HCT116 (cell line): Measurements from ENCODE around the gene CLDN1.

Experiments used
- CEBPB ChIP-seq: IDR thresholded peaks from 2 replicates; pipeline ENCODE4 v1.6.1; 2012; ENCODE audit warnings: low read depth
- EZH2 ChIP-seq: fragments of 200-600 bp; sonication (generic); IDR thresholded peaks from 2 replicates; pipeline ENCODE4 v1.6.1; 2017; ENCODE audit warnings: antibody characterized with exemption, mixed run types
- FOSL1 ChIP-seq: IDR thresholded peaks from 2 replicates; pipeline ENCODE4 v1.6.1; 2012; ENCODE audit warnings: low read depth
- POLR2A ChIP-seq: IDR thresholded peaks from 2 replicates; pipeline ENCODE4 v1.7.0; 2011; ENCODE audit warnings: borderline replicate concordance; ENCODE audit not compliant: insufficient read depth, insufficient read length; ENCODE audit errors: extremely low read depth
- POLR2AphosphoS5 ChIP-seq: IDR thresholded peaks from 2 replicates; pipeline ENCODE4 v1.6.1; 2011; ENCODE audit warnings: mild to moderate bottlenecking, low read depth, low read length, moderate library complexity
- RAD21 ChIP-seq: IDR thresholded peaks from 2 replicates; pipeline ENCODE4 v1.6.1; 2012; ENCODE audit warnings: low read depth, mild to moderate bottlenecking
- TCF7L2 ChIP-seq: IDR thresholded peaks from 2 replicates; pipeline ENCODE4 v1.7.0; 2011; ENCODE audit warnings: borderline replicate concordance, inconsistent platforms; ENCODE audit not compliant: insufficient read depth, insufficient read length; ENCODE audit errors: extremely low read depth
- YY1 ChIP-seq: IDR thresholded peaks from 2 replicates; pipeline ENCODE4 v1.6.1; 2011; ENCODE audit warnings: low read length, low read depth, moderate library complexity, mild to moderate bottlenecking; ENCODE audit not compliant: insufficient replicate concordance; ENCODE audit errors: extremely low read depth
- ZNF274 ChIP-seq: fragments of 200-500 bp; sonication (Bioruptor generic); IDR thresholded peaks from 2 replicates; pipeline ENCODE4 v1.6.1; 2014; ENCODE audit warnings: mild to moderate bottlenecking, low read depth, low read length, inconsistent platforms
- TF ChIP-seq, protein P1 (sequence below), 3 experiments: fragments of 200-600 bp in 1 of 3; sonication (generic) in 1 of 3; IDR thresholded peaks in 2 of 3; conservative IDR thresholded peaks in 1 of 3; 2 replicates each; pipeline ENCODE4 v1.5.1; 2012 to 2017; ENCODE audit warnings: low read depth in 2 of 3, low read length in 2 of 3, antibody characterized with exemption in 1 of 3, borderline replicate concordance in 1 of 3, control low read depth in 1 of 3, mild to moderate bottlenecking in 1 of 3, mixed read lengths in 1 of 3, mixed run types in 1 of 3, moderate library complexity in 1 of 3; ENCODE audit not compliant: insufficient read depth in 1 of 3
- TF ChIP-seq, protein P2 (sequence below): IDR thresholded peaks from 2 replicates; pipeline ENCODE4 v1.6.1; 2012
- TF ChIP-seq, protein P3 (sequence below): IDR thresholded peaks from 2 replicates; pipeline ENCODE4 v1.6.1; 2012; ENCODE audit warnings: low read depth
- TF ChIP-seq, protein P4 (sequence below): IDR thresholded peaks from 2 replicates; pipeline ENCODE4 v1.6.1; 2011; ENCODE audit warnings: mild to moderate bottlenecking, low read length, moderate library complexity; ENCODE audit not compliant: insufficient replicate concordance; ENCODE audit errors: extremely low read depth
- TF ChIP-seq, protein P5 (sequence below): IDR thresholded peaks from 2 replicates; pipeline ENCODE4 v1.6.1; 2012

DNA sequence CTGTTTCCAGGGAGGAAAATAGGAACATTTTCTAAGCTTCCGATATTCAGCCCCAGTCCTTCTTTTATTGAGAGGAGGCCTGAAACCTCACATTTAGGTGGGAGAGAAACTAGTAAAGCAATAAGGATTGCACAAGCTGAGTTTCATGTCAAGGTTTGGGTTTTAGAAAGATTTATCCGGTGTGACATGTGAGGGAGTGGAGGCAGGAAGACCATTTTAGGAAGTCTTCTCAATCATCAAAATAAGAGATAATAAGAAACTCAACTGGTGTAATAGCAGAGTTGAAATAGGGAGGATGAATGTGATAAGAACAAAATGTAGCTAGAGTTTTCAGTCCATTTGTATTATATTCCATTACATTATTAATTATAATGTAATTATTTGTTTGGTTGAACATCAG is 38.0 kb upstream of the CLDN1 start:
- TF ChIP-seq POLR2A (no peak), TCF7L2 (no peak), POLR2AphosphoS5 (no peak), YY1 (no peak), CEBPB (no peak), RAD21 (no peak), ZNF274 (no peak), FOSL1 (no peak), EZH2 (no peak)
- TF ChIP-seq, protein P1, sequence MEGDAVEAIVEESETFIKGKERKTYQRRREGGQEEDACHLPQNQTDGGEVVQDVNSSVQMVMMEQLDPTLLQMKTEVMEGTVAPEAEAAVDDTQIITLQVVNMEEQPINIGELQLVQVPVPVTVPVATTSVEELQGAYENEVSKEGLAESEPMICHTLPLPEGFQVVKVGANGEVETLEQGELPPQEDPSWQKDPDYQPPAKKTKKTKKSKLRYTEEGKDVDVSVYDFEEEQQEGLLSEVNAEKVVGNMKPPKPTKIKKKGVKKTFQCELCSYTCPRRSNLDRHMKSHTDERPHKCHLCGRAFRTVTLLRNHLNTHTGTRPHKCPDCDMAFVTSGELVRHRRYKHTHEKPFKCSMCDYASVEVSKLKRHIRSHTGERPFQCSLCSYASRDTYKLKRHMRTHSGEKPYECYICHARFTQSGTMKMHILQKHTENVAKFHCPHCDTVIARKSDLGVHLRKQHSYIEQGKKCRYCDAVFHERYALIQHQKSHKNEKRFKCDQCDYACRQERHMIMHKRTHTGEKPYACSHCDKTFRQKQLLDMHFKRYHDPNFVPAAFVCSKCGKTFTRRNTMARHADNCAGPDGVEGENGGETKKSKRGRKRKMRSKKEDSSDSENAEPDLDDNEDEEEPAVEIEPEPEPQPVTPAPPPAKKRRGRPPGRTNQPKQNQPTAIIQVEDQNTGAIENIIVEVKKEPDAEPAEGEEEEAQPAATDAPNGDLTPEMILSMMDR (IDR thresholded peaks at IDR 0.05 in 2 of 3, conservative IDR thresholded peaks at IDR 0.05 in 1 of 3; ENCODE audit: borderline replicate concordance in 1 of 3, insufficient read depth in 1 of 3, low read depth in 2 of 3, low read length in 2 of 3): no peak
- TF ChIP-seq, protein P2, sequence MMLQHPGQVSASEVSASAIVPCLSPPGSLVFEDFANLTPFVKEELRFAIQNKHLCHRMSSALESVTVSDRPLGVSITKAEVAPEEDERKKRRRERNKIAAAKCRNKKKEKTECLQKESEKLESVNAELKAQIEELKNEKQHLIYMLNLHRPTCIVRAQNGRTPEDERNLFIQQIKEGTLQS: no peak
- TF ChIP-seq, protein P3, sequence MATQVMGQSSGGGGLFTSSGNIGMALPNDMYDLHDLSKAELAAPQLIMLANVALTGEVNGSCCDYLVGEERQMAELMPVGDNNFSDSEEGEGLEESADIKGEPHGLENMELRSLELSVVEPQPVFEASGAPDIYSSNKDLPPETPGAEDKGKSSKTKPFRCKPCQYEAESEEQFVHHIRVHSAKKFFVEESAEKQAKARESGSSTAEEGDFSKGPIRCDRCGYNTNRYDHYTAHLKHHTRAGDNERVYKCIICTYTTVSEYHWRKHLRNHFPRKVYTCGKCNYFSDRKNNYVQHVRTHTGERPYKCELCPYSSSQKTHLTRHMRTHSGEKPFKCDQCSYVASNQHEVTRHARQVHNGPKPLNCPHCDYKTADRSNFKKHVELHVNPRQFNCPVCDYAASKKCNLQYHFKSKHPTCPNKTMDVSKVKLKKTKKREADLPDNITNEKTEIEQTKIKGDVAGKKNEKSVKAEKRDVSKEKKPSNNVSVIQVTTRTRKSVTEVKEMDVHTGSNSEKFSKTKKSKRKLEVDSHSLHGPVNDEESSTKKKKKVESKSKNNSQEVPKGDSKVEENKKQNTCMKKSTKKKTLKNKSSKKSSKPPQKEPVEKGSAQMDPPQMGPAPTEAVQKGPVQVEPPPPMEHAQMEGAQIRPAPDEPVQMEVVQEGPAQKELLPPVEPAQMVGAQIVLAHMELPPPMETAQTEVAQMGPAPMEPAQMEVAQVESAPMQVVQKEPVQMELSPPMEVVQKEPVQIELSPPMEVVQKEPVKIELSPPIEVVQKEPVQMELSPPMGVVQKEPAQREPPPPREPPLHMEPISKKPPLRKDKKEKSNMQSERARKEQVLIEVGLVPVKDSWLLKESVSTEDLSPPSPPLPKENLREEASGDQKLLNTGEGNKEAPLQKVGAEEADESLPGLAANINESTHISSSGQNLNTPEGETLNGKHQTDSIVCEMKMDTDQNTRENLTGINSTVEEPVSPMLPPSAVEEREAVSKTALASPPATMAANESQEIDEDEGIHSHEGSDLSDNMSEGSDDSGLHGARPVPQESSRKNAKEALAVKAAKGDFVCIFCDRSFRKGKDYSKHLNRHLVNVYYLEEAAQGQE: no peak
- TF ChIP-seq, protein P4, sequence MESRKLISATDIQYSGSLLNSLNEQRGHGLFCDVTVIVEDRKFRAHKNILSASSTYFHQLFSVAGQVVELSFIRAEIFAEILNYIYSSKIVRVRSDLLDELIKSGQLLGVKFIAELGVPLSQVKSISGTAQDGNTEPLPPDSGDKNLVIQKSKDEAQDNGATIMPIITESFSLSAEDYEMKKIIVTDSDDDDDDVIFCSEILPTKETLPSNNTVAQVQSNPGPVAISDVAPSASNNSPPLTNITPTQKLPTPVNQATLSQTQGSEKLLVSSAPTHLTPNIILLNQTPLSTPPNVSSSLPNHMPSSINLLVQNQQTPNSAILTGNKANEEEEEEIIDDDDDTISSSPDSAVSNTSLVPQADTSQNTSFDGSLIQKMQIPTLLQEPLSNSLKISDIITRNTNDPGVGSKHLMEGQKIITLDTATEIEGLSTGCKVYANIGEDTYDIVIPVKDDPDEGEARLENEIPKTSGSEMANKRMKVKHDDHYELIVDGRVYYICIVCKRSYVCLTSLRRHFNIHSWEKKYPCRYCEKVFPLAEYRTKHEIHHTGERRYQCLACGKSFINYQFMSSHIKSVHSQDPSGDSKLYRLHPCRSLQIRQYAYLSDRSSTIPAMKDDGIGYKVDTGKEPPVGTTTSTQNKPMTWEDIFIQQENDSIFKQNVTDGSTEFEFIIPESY: no peak
- TF ChIP-seq, protein P5, sequence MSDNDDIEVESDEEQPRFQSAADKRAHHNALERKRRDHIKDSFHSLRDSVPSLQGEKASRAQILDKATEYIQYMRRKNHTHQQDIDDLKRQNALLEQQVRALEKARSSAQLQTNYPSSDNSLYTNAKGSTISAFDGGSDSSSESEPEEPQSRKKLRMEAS: no peak
